H1 (cell line): ENCODE data around the gene SNCAIP. TPM values are rescaled to one million over a fixed set of nuclear protein-coding genes. Genes with fewer than 3 reads are reported as not detected.

Source experiments
- CTCF ChIA-PET: fragments of 300-600 bp; sonication (Branson Sonifier 250); formaldehyde crosslinking; loops from one replicate; lab custom pipeline; 2021; ENCODE audit not compliant: partially characterized antibody; lab: Charles Lee
- POLR2A ChIA-PET: fragments of 300-600 bp; sonication (Branson Sonifier 250); formaldehyde crosslinking; loops from one replicate; lab custom pipeline; 2021; ENCODE audit warnings: inconsistent platforms; ENCODE audit not compliant: partially characterized antibody; lab: Charles Lee
- DNase-seq, 2 experiments: peaks; one replicate each; pipeline versions ENCODE4 v3.0.0 to v3.0.0-alpha.2; 2010 to 2022; ENCODE audit warnings: low spot score in 2 of 2, low read depth in 1 of 2, mixed read lengths in 1 of 2
- FAIRE-seq: peaks from 2 replicates; lab custom pipeline; 2011; peaks lifted over from hg19 to GRCh38; lab: Jason Lieb, UNC
- H2AFZ ChIP-seq: 2 replicates; pipeline ENCODE4 v1.8.1; 2012; ENCODE audit warnings: low read length, inconsistent platforms
- H2AK5ac ChIP-seq: 2 replicates; pipeline ENCODE4 v1.6.1; 2013; ENCODE audit warnings: low read depth, low read length
- H2BK120ac ChIP-seq: replicated peaks from 2 replicates; pipeline ENCODE3; 2013; ENCODE audit warnings: low read depth, low read length, inconsistent platforms
- H2BK12ac ChIP-seq: 2 replicates; pipeline ENCODE4 v1.6.1; 2013; ENCODE audit warnings: low read depth, low read length
- H2BK15ac ChIP-seq: 2 replicates; pipeline ENCODE4 v1.6.1; 2013; ENCODE audit warnings: low read length
- H2BK20ac ChIP-seq: 2 replicates; pipeline ENCODE4 v1.6.1; 2013; ENCODE audit warnings: low read length
- H2BK5ac ChIP-seq: 2 replicates; pipeline ENCODE4 v1.6.1; 2013; ENCODE audit warnings: low read depth, low read length
- H3K14ac ChIP-seq: 2 replicates; pipeline ENCODE4 v1.6.1; 2013; ENCODE audit warnings: inconsistent platforms; ENCODE audit not compliant: insufficient read length
- H3K18ac ChIP-seq: 2 replicates; pipeline ENCODE4 v1.6.1; 2013; ENCODE audit warnings: low read length; ENCODE audit errors: extremely low read depth
- H3K23ac ChIP-seq: 2 replicates; pipeline ENCODE4 v1.6.1; 2013; ENCODE audit warnings: inconsistent platforms; ENCODE audit not compliant: insufficient read length
- H3K23me2 ChIP-seq: 2 replicates; pipeline ENCODE4 v1.6.1; 2013; ENCODE audit warnings: low read depth, low read length
- H3K27ac ChIP-seq: 2 replicates; pipeline ENCODE4 v1.6.1; 2011; ENCODE audit warnings: low read depth, low read length, inconsistent platforms
- H3K27me3 ChIP-seq, 4 experiments: replicated peaks in 1 of 4; 1 replicate in 1 of 4; 2 replicates in 3 of 4; pipeline versions ENCODE4 v1.6.1 to v1.8.1; 2011 to 2013; ENCODE audit warnings: low read length in 3 of 4, mild to moderate bottlenecking in 3 of 4, inconsistent platforms in 2 of 4, mixed read lengths in 2 of 4, moderate library complexity in 1 of 4; ENCODE audit not compliant: control insufficient read depth in 3 of 4, insufficient read depth in 3 of 4; ENCODE audit errors: extremely low read depth in 1 of 4
- H3K36me3 ChIP-seq, 4 experiments: 2 replicates each; pipeline versions ENCODE4 v1.6.1 to v1.8.1; 2011 to 2013; ENCODE audit warnings: mild to moderate bottlenecking in 4 of 4, low read length in 3 of 4, moderate library complexity in 2 of 4, control low read depth in 1 of 4, inconsistent platforms in 1 of 4; ENCODE audit not compliant: insufficient read depth in 4 of 4, control insufficient read depth in 2 of 4
- H3K4ac ChIP-seq: replicated peaks from 2 replicates; pipeline ENCODE3; 2013; ENCODE audit warnings: low read length, low read depth, mixed read lengths, inconsistent platforms; ENCODE audit not compliant: insufficient read length
- H3K4me1 ChIP-seq, 4 experiments: replicated peaks in 1 of 4; 1 replicate in 1 of 4; 2 replicates in 3 of 4; pipeline versions ENCODE4 v1.6.1 to v1.8.1; 2011 to 2013; ENCODE audit warnings: low read length in 3 of 4, inconsistent platforms in 2 of 4, mixed read lengths in 1 of 4; ENCODE audit not compliant: insufficient read depth in 4 of 4, control insufficient read depth in 3 of 4
- H3K4me2 ChIP-seq, 2 experiments: 2 replicates each; pipeline versions ENCODE4 v1.6.1 to v1.8.1; 2011 to 2013; ENCODE audit warnings: low read depth in 2 of 2, low read length in 2 of 2, control low read depth in 1 of 2, inconsistent platforms in 1 of 2, mild to moderate bottlenecking in 1 of 2; ENCODE audit not compliant: insufficient read depth in 1 of 2
- H3K4me3 ChIP-seq, 4 experiments: fragments of 200-600, 300-600 bp in 1 of 4; sonication (generic), shearing (Covaris generic), sonication (Bioruptor Twin) in 1 of 4; 2 replicates each; pipeline versions ENCODE4 v1.5.1 to v1.8.1; 2011 to 2016; ENCODE audit warnings: low read length in 4 of 4, low read depth in 3 of 4, control low read depth in 2 of 4, inconsistent platforms in 2 of 4, mild to moderate bottlenecking in 2 of 4, mixed read lengths in 1 of 4, moderate library complexity in 1 of 4; ENCODE audit not compliant: insufficient read depth in 2 of 4; ENCODE audit errors: extremely low read depth in 1 of 4
- H3K56ac ChIP-seq: replicated peaks from 2 replicates; pipeline ENCODE3; 2013; ENCODE audit warnings: low read depth, mild to moderate bottlenecking, mixed read lengths, low read length, inconsistent platforms; ENCODE audit not compliant: insufficient read length
- H3K79me1 ChIP-seq: 2 replicates; pipeline ENCODE4 v1.6.1; 2013; ENCODE audit warnings: low read depth, low read length, control low read depth
- H3K79me2 ChIP-seq, 2 experiments: 2 replicates each; pipeline versions ENCODE4 v1.6.1 to v1.8.1; 2012 to 2013; ENCODE audit warnings: low read length in 2 of 2, mild to moderate bottlenecking in 2 of 2, inconsistent platforms in 1 of 2; ENCODE audit not compliant: insufficient read depth in 2 of 2, control insufficient read depth in 1 of 2
- H3K9ac ChIP-seq, 4 experiments: replicated peaks in 1 of 4; 1 replicate in 1 of 4; 2 replicates in 3 of 4; pipeline versions ENCODE4 v1.6.1 to v1.8.1; 2011 to 2013; ENCODE audit warnings: low read depth in 3 of 4, low read length in 3 of 4, control low read depth in 2 of 4, mild to moderate bottlenecking in 2 of 4, moderate library complexity in 2 of 4, inconsistent platforms in 1 of 4; ENCODE audit errors: extremely low read depth in 1 of 4
- H3K9me3 ChIP-seq, 2 experiments: 2 replicates each; pipeline versions ENCODE4 v1.6.1 to v1.8.1; 2012 to 2013; ENCODE audit warnings: mild to moderate bottlenecking in 2 of 2, moderate library complexity in 2 of 2, control low read depth in 1 of 2, inconsistent platforms in 1 of 2, low read depth in 1 of 2, low read length in 1 of 2, mixed read lengths in 1 of 2; ENCODE audit not compliant: insufficient read depth in 2 of 2
- H4K20me1 ChIP-seq, 2 experiments: replicated peaks in 1 of 2; 2 replicates each; pipeline versions ENCODE3 to v1.8.1; 2011 to 2013; ENCODE audit warnings: inconsistent platforms in 2 of 2, low read length in 2 of 2, mild to moderate bottlenecking in 1 of 2; ENCODE audit not compliant: insufficient read depth in 2 of 2, control insufficient read depth in 1 of 2
- H4K5ac ChIP-seq: 2 replicates; pipeline ENCODE4 v1.6.1; 2013; ENCODE audit warnings: low read length, low read depth, mixed read lengths, inconsistent platforms; ENCODE audit not compliant: insufficient read length
- H4K8ac ChIP-seq: 2 replicates; pipeline ENCODE4 v1.8.0; 2013; ENCODE audit warnings: mild to moderate bottlenecking, moderate library complexity, low read length, inconsistent platforms; ENCODE audit not compliant: insufficient read depth; ENCODE audit errors: extremely low read depth
- H4K91ac ChIP-seq: replicated peaks from 2 replicates; pipeline ENCODE3; 2013; ENCODE audit warnings: low read length, mixed read lengths, inconsistent platforms; ENCODE audit not compliant: insufficient read length
- BACH1 ChIP-seq: IDR thresholded peaks from 2 replicates; pipeline ENCODE4 v1.6.1; 2012; ENCODE audit warnings: low read length, improper control_type of control experiment
- CBX8 ChIP-seq: fragments of 300-800, 300-1000 bp; sonication (generic); IDR thresholded peaks from 2 replicates; pipeline ENCODE4 v1.7.1; 2016; ENCODE audit warnings: low read depth, low read length, borderline replicate concordance
- CTBP2 ChIP-seq: IDR thresholded peaks from 2 replicates; pipeline ENCODE4 v1.7.0; 2011; ENCODE audit warnings: borderline replicate concordance, mild to moderate bottlenecking, moderate library complexity, mixed read lengths, low read length; ENCODE audit not compliant: insufficient read depth, insufficient read length
- EP300 ChIP-seq, 2 experiments: IDR thresholded peaks; 1 replicate in 1 of 2; 2 replicates in 1 of 2; pipeline ENCODE4 v1.6.1; 2011 to 2012; ENCODE audit warnings: low read depth in 2 of 2, low read length in 2 of 2, mild to moderate bottlenecking in 2 of 2, borderline replicate concordance in 1 of 2, inconsistent platforms in 1 of 2, moderate library complexity in 1 of 2
- HDAC6 ChIP-seq: IDR thresholded peaks from one replicate; pipeline ENCODE4 v1.7.1; 2012; ENCODE audit warnings: low read depth, mild to moderate bottlenecking, inconsistent platforms, low read length, moderate library complexity
- KDM1A ChIP-seq: fragments of 200-600, 300-600 bp; sonication (generic); IDR thresholded peaks from 2 replicates; pipeline ENCODE4 v1.7.1; 2016; ENCODE audit warnings: mild to moderate bottlenecking, low read length, borderline replicate concordance
- NANOG ChIP-seq: IDR thresholded peaks from 2 replicates; pipeline ENCODE4 v1.6.1; 2011; ENCODE audit warnings: low read length, low read depth, mild to moderate bottlenecking, inconsistent platforms; ENCODE audit not compliant: insufficient read depth, poor library complexity, severe bottlenecking
- POLR2AphosphoS5 ChIP-seq: IDR thresholded peaks from 2 replicates; pipeline ENCODE4 v1.6.1; 2011; ENCODE audit warnings: low read depth, low read length
- SP2 ChIP-seq: IDR thresholded peaks from 2 replicates; pipeline ENCODE4 v1.6.1; 2012; ENCODE audit warnings: mild to moderate bottlenecking, low read length, inconsistent platforms
- TAF1 ChIP-seq: IDR thresholded peaks from 2 replicates; pipeline ENCODE4 v1.6.1; 2011; ENCODE audit warnings: mild to moderate bottlenecking, low read depth, low read length
- ZNF274 ChIP-seq: IDR thresholded peaks from 2 replicates; pipeline ENCODE4 v1.7.0; 2012; ENCODE audit warnings: low read length, borderline replicate concordance; ENCODE audit errors: extremely low read depth
- WGBS, 2 experiments: shearing (Covaris generic) in 1 of 2; methylation state at CpG; one replicate each; pipeline versions ENCODE4 v1.1.6 to v1.1.7; 2013 to 2015; ENCODE audit warnings: low lambda C conversion rate in 2 of 2, mixed read lengths in 2 of 2, inconsistent platforms in 1 of 2, low coverage in 1 of 2, missing lambda C conversion rate in 1 of 2; ENCODE audit not compliant: insufficient replicate concordance in 2 of 2, insufficient coverage in 1 of 2, insufficient read length in 1 of 2; ENCODE audit errors: extremely low coverage in 1 of 2, missing lambda C conversion rate in 1 of 2; 5-methylcytosine and 5-hydroxymethylcytosine counted together
- polyA plus RNA-seq, 7 experiments: library from polyadenylated mRNA; depleted of rRNA in 3 of 7; stranded (reverse) in 5 of 7; unstranded in 2 of 7; fragments of >200 nt in 5 of 7; fragments of 200-250 nt in 2 of 7; gene quantifications; 1 replicate in 5 of 7; 2 replicates in 1 of 7; 4 replicates in 1 of 7; pipeline versions ENCODE4 v1.2.1 to v1.2.3, GENCODE V29; 2011 to 2013; ENCODE audit warnings: missing spikeins in 2 of 7, mixed read lengths in 2 of 7
- total RNA-seq: library from RNA; stranded (reverse); fragmentation: NEBNext Ultra II Directional; extraction: Animal tissue kit (Norgen Biotek cat#: 25700); gene quantifications from 2 replicates; pipeline ENCODE4 v1.2.1, GENCODE V29; 2021
- TF ChIP-seq, protein P1 (sequence below), 3 experiments: IDR thresholded peaks; 1 replicate in 2 of 3; 2 replicates in 1 of 3; pipeline versions ENCODE4 v1.5.1 to v1.6.1; 2011; ENCODE audit warnings: low read length in 3 of 3, mild to moderate bottlenecking in 3 of 3, inconsistent platforms in 2 of 3, low read depth in 1 of 3, moderate library complexity in 1 of 3; ENCODE audit not compliant: insufficient read depth in 1 of 3; ENCODE audit errors: control extremely low read depth in 1 of 3

The SNCAIP gene
- total and polyA plus RNA-seq, 2 of the 8 experiments (the other 6 are each of a cell fraction or from before 2014, with no cell fraction given): 3.9 to 9.0 TPM

DNA sequence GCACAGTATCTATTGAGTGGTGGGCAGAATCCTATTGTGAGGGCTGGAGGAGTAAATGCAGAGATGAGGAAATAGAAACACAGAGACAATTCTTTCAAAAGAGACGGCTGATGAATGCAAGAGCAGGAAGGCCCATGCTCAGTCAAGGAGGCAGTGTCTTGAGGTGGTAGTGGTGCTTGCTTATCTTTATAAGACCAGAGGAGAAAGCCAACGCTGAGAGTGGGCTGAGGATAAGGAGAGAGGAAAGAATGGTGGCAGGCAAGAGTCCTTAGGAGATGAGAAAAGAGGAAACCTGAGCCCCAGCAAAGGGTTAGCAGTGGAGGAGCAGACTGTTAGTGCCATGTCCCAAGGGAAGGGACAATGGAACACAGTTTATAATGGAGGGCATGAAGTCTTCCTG is 86.0 kb downstream of the SNCAIP start:
- H2BK20ac ChIP-seq: no peak overlapping the region
- H3K23me2 ChIP-seq: no peaks in the 10 kb centered on the region
- no peaks in the 10 kb centered on the region for H3K27me3 ChIP-seq
- no peak for DNase-seq
- no peak overlapping the region for H2AFZ ChIP-seq
- no peak overlapping the region for H3K4me3 ChIP-seq
- H2BK120ac ChIP-seq: no peak overlapping the region
- no peaks in the 10 kb centered on the region for H4K20me1 ChIP-seq
- H4K8ac ChIP-seq: no peak overlapping the region
- H3K27ac ChIP-seq: no peak overlapping the region
- no peak overlapping the region for H3K9ac ChIP-seq
- H3K14ac ChIP-seq: no peak overlapping the region
- WGBS, 2 experiments: 95% methylated on average over 2 of the region's 2 CpGs; no CpG with 5 or more reads in 1 of the 2 experiments
- H3K4me2 ChIP-seq: no peak overlapping the region
- no peak overlapping the region for H4K91ac ChIP-seq
- CTCF ChIA-PET: no interaction called here
- H3K23ac ChIP-seq: no peak overlapping the region
- H3K4ac ChIP-seq: no peak overlapping the region
- no peaks in the 10 kb centered on the region for H3K79me2 ChIP-seq
- H2BK5ac ChIP-seq: no peak overlapping the region
- POLR2A ChIA-PET: no interaction called here
- no peak overlapping the region for H4K5ac ChIP-seq
- FAIRE-seq: no peak
- no peak overlapping the region for H2AK5ac ChIP-seq
- no peak overlapping the region for H3K18ac ChIP-seq
- no peak overlapping the region for H3K56ac ChIP-seq
- H3K9me3 ChIP-seq: no peaks in the 10 kb centered on the region
- H2BK12ac ChIP-seq: no peak overlapping the region
- H2BK15ac ChIP-seq: no peak overlapping the region
- no peaks in the 10 kb centered on the region for H3K36me3 ChIP-seq
- H3K79me1 ChIP-seq: no peaks in the 10 kb centered on the region
- H3K4me1 ChIP-seq: peaks cover 0 to 2% (median 0%) of the 10 kb centered on the region in 4 experiments; a peak in 1 of 7 replicates
- TF ChIP-seq CTBP2: no peak
- TF ChIP-seq SP2: no peak
- no peak for TF ChIP-seq KDM1A
- no peak for TF ChIP-seq NANOG
- TF ChIP-seq BACH1: no peak
- TF ChIP-seq EP300 (IDR thresholded peaks at IDR 0.05; ENCODE audit: borderline replicate concordance in 1 of 2, low read depth in 2 of 2, low read length in 2 of 2): no peak
- TF ChIP-seq CBX8: no peak
- TF ChIP-seq, protein P1, sequence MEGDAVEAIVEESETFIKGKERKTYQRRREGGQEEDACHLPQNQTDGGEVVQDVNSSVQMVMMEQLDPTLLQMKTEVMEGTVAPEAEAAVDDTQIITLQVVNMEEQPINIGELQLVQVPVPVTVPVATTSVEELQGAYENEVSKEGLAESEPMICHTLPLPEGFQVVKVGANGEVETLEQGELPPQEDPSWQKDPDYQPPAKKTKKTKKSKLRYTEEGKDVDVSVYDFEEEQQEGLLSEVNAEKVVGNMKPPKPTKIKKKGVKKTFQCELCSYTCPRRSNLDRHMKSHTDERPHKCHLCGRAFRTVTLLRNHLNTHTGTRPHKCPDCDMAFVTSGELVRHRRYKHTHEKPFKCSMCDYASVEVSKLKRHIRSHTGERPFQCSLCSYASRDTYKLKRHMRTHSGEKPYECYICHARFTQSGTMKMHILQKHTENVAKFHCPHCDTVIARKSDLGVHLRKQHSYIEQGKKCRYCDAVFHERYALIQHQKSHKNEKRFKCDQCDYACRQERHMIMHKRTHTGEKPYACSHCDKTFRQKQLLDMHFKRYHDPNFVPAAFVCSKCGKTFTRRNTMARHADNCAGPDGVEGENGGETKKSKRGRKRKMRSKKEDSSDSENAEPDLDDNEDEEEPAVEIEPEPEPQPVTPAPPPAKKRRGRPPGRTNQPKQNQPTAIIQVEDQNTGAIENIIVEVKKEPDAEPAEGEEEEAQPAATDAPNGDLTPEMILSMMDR (IDR thresholded peaks at IDR 0.05; ENCODE audit: control extremely low read depth in 1 of 3, insufficient read depth in 1 of 3, low read depth in 1 of 3, low read length in 3 of 3): no peak
- TF ChIP-seq ZNF274: no peak
- no peak for TF ChIP-seq HDAC6
- TF ChIP-seq POLR2AphosphoS5: no peak
- TF ChIP-seq TAF1: no peak
